Endothelial cell of umbilical vein (primary cell): ENCODE data around the gene RPS6KA1. TPM values are rescaled to one million over a fixed set of nuclear protein-coding genes. Genes with fewer than 3 reads are reported as not detected.

Experiments
- BruUV-seq: library from RNA; stranded (reverse); fragments of 400-500 nt; replicated peaks from 2 replicates; lab custom pipeline; 2021; lab: Mats Ljungman, UMichigan
- CTCF ChIA-PET: fragments of 300-600, 350-600 bp; sonication (Branson Sonifier 250); formaldehyde crosslinking; loops from one replicate; lab custom pipeline; 2021; ENCODE audit warnings: antibody characterized with exemption, inconsistent platforms; lab: Charles Lee
- POLR2A ChIA-PET: fragments of 300-600, 350-600 bp; sonication (Branson Sonifier 250); formaldehyde crosslinking; loops from one replicate; lab custom pipeline; 2021; ENCODE audit warnings: antibody characterized with exemption, inconsistent platforms; lab: Charles Lee
- DNase-seq: peaks from one replicate; pipeline ENCODE4 v3.0.0-alpha.2; 2011; ENCODE audit warnings: low read depth, low spot score
- FAIRE-seq: peaks from 2 replicates; lab custom pipeline; 2011; peaks lifted over from hg19 to GRCh38; lab: Jason Lieb, UNC
- H2AFZ ChIP-seq: 2 replicates; pipeline ENCODE4 v1.6.0; 2012; ENCODE audit warnings: low read depth, low read length, control low read depth, inconsistent platforms
- H3K27ac ChIP-seq: 2 replicates; pipeline ENCODE4 v1.5.1; 2011; ENCODE audit warnings: low read depth, mild to moderate bottlenecking, control low read depth, low read length, moderate library complexity; ENCODE audit not compliant: insufficient read depth
- H3K27me3 ChIP-seq, 2 experiments: 2 replicates each; pipeline versions ENCODE4 v1.6.0 to v1.6.1; 2011; ENCODE audit warnings: low read length in 2 of 2, mixed read lengths in 1 of 2; ENCODE audit not compliant: control insufficient read depth in 2 of 2, insufficient read depth in 2 of 2
- H3K36me3 ChIP-seq, 2 experiments: 2 replicates in 1 of 2; 3 replicates in 1 of 2; pipeline ENCODE4 v1.5.1; 2011; ENCODE audit warnings: low read length in 2 of 2, mild to moderate bottlenecking in 1 of 2, moderate library complexity in 1 of 2; ENCODE audit not compliant: control insufficient read depth in 2 of 2, insufficient read depth in 2 of 2; ENCODE audit errors: extremely low read depth in 1 of 2
- H3K4me1 ChIP-seq: 3 replicates; pipeline ENCODE4 v1.5.1; 2011; ENCODE audit warnings: mild to moderate bottlenecking, low read length; ENCODE audit not compliant: control insufficient read depth, insufficient read depth; ENCODE audit errors: extremely low read depth
- H3K4me2 ChIP-seq: 2 replicates; pipeline ENCODE4 v1.6.1; 2011; ENCODE audit warnings: low read length, control low read depth, mixed read lengths; ENCODE audit not compliant: insufficient read depth
- H3K4me3 ChIP-seq, 3 experiments: fragments of 200-600 bp in 1 of 3; sonication (generic), shearing (Covaris generic) in 1 of 3; replicated peaks in 1 of 3; 2 replicates each; pipeline ENCODE4 v1.5.1; 2011 to 2016; ENCODE audit warnings: control low read depth in 3 of 3, low read length in 3 of 3, mild to moderate bottlenecking in 2 of 3, inconsistent platforms in 1 of 3, low read depth in 1 of 3, moderate library complexity in 1 of 3; ENCODE audit not compliant: insufficient read depth in 1 of 3
- H3K79me2 ChIP-seq: 2 replicates; pipeline ENCODE4 v1.6.0; 2012; ENCODE audit warnings: low read length, inconsistent platforms; ENCODE audit not compliant: control insufficient read depth, insufficient read depth
- H3K9ac ChIP-seq: replicated peaks from 2 replicates; pipeline ENCODE3; 2011; ENCODE audit warnings: low read length, control low read depth; ENCODE audit not compliant: insufficient read depth; ENCODE audit errors: extremely low read depth
- H3K9me1 ChIP-seq: replicated peaks from 3 replicates; pipeline ENCODE4 v1.6.0; 2011; ENCODE audit warnings: mild to moderate bottlenecking, low read length; ENCODE audit not compliant: control insufficient read depth, insufficient read depth; ENCODE audit errors: extremely low read depth
- H3K9me3 ChIP-seq: replicated peaks from 2 replicates; pipeline ENCODE4 v1.5.1; 2012; ENCODE audit warnings: low read length, inconsistent platforms; ENCODE audit not compliant: control insufficient read depth, insufficient read depth
- H4K20me1 ChIP-seq: replicated peaks from 2 replicates; pipeline ENCODE3; 2011; ENCODE audit warnings: mild to moderate bottlenecking, low read length; ENCODE audit not compliant: control insufficient read depth, insufficient read depth; ENCODE audit errors: extremely low read depth
- EZH2 ChIP-seq: IDR thresholded peaks from 2 replicates; pipeline ENCODE4 v1.6.1; 2012; ENCODE audit warnings: borderline replicate concordance, low read depth, mild to moderate bottlenecking, moderate library complexity, low read length, inconsistent platforms; ENCODE audit not compliant: severe bottlenecking
- FOS ChIP-seq: IDR thresholded peaks from 2 replicates; pipeline ENCODE4 v1.6.1; 2011; ENCODE audit warnings: mild to moderate bottlenecking, low read length, moderate library complexity, borderline replicate concordance; ENCODE audit not compliant: insufficient read depth
- GATA2 ChIP-seq: IDR thresholded peaks from 2 replicates; pipeline ENCODE4 v1.7.0; 2011; ENCODE audit warnings: low read depth, mild to moderate bottlenecking, moderate library complexity, mixed read lengths, low read length; ENCODE audit not compliant: insufficient read length, insufficient read depth
- JUN ChIP-seq: IDR thresholded peaks from 2 replicates; pipeline ENCODE4 v1.6.1; 2011; ENCODE audit warnings: borderline replicate concordance, low read depth; ENCODE audit not compliant: insufficient read length, insufficient read depth
- MYC ChIP-seq: IDR thresholded peaks from one replicate; pipeline ENCODE4 v1.6.1; 2011; ENCODE audit warnings: mild to moderate bottlenecking, low read depth, low read length
- POLR2A ChIP-seq: IDR thresholded peaks from 2 replicates; pipeline ENCODE4 v1.6.1; 2012; ENCODE audit warnings: low read depth, mild to moderate bottlenecking, control low read depth, low read length
- POLR2AphosphoS5 ChIP-seq: IDR thresholded peaks from 2 replicates; pipeline ENCODE4 v1.6.1; 2012; ENCODE audit warnings: low read depth, mild to moderate bottlenecking, control low read depth, low read length, moderate library complexity; ENCODE audit not compliant: insufficient read depth
- dilution Hi-C: fragments of 300-500 bp; cut with MboI; formaldehyde crosslinking; loops from one replicate; pipeline ENCODE4 v1.15.0; 2019; ENCODE audit warnings: low sequenced_read_pairs; ENCODE audit not compliant: extremely low pct_ligation_motif_present
- intact Hi-C: fragments of 100-400 bp; cut with micrococcal nuclease; formaldehyde crosslinking; loops from one replicate; pipeline ENCODE4 v1.10.0; 2022
- polyA plus RNA-seq, 4 experiments: library from polyadenylated mRNA; depleted of rRNA in 3 of 4; stranded (reverse) in 3 of 4; unstranded in 1 of 4; fragments of >200 nt; gene quantifications; 2 replicates each; pipeline versions ENCODE4 v1.2.1 to v1.2.3, GENCODE V29; 2011 to 2012; ENCODE audit warnings: missing spikeins in 1 of 4
- total RNA-seq: library from RNA; stranded (reverse); gene quantifications from 2 replicates; pipeline ENCODE4 v1.2.3, GENCODE V29; 2021
- TF ChIP-seq, protein P1 (sequence below): IDR thresholded peaks from 2 replicates; pipeline ENCODE4 v1.6.1; 2011; ENCODE audit not compliant: insufficient read depth, insufficient read length
- TF ChIP-seq, protein P2 (sequence below), 2 donors: IDR thresholded peaks; 1 replicate in 1 of 2; 2 replicates in 1 of 2; pipeline ENCODE4 v1.5.1; 2011; ENCODE audit warnings: low read length in 2 of 2, mild to moderate bottlenecking in 2 of 2, moderate library complexity in 2 of 2, control low read depth in 1 of 2, inconsistent platforms in 1 of 2, low read depth in 1 of 2; ENCODE audit not compliant: insufficient read depth in 1 of 2; ENCODE audit errors: extremely low read depth in 1 of 2

Gene RPS6KA1
- total and polyA plus RNA-seq, 2 donors (not counting 3 experiments of a cell fraction or from before 2014, with no cell fraction given) = 6.7 to 15.5 TPM

DNA sequence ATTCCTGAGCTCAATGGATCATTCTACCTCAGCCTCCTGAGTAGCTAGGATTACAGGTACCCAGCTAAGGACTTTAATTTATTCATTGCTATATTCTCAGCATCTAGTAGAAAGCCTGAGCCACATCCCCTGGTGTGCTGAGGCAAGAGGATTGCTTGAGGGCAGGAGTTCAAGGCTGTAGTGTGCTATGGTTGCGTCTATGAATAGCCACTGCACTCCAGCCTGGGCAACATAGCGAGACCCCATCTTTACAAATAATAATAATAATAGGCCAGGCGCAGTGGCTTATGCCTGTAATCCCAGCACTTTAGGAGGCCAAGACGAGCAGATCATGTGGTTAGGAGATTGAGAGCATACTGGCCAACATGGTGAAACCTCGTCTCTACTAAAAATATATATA, 3.3 kb upstream of the RPS6KA1 start:
- TF ChIP-seq MYC (no peak), POLR2A (no peak), POLR2AphosphoS5 (no peak), JUN (no peak), FOS (no peak), GATA2 (no peak), EZH2 (no peak)
- TF ChIP-seq, protein P1, sequence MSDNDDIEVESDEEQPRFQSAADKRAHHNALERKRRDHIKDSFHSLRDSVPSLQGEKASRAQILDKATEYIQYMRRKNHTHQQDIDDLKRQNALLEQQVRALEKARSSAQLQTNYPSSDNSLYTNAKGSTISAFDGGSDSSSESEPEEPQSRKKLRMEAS = no peak
- TF ChIP-seq, protein P2, sequence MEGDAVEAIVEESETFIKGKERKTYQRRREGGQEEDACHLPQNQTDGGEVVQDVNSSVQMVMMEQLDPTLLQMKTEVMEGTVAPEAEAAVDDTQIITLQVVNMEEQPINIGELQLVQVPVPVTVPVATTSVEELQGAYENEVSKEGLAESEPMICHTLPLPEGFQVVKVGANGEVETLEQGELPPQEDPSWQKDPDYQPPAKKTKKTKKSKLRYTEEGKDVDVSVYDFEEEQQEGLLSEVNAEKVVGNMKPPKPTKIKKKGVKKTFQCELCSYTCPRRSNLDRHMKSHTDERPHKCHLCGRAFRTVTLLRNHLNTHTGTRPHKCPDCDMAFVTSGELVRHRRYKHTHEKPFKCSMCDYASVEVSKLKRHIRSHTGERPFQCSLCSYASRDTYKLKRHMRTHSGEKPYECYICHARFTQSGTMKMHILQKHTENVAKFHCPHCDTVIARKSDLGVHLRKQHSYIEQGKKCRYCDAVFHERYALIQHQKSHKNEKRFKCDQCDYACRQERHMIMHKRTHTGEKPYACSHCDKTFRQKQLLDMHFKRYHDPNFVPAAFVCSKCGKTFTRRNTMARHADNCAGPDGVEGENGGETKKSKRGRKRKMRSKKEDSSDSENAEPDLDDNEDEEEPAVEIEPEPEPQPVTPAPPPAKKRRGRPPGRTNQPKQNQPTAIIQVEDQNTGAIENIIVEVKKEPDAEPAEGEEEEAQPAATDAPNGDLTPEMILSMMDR (IDR thresholded peaks at IDR 0.05; ENCODE audit: extremely low read depth in 1 of 2, insufficient read depth in 1 of 2, low read depth in 1 of 2, low read length in 2 of 2) = no peak
- no TSS peak for BruUV-seq
- dilution Hi-C loops = no loop called here

More for the DNA sequence above, 3.3 kb upstream of the RPS6KA1 start:
- no peak overlapping the region for H2AFZ ChIP-seq
- CTCF ChIA-PET = no interaction called here
- H3K36me3 ChIP-seq = no peaks in the 10 kb centered on the region
- no peak for FAIRE-seq
- no peak overlapping the region for H3K27ac ChIP-seq
- H4K20me1 ChIP-seq = no peaks in the 10 kb centered on the region
- no peaks in the 10 kb centered on the region for H3K9me1 ChIP-seq
- no peak overlapping the region for H3K4me3 ChIP-seq
- DNase-seq = no peak
- peaks cover 10% of the 10 kb centered on the region for H3K4me1 ChIP-seq
- H3K9ac ChIP-seq = no peak overlapping the region
- no peak overlapping the region for H3K4me2 ChIP-seq
- no peaks in the 10 kb centered on the region for H3K9me3 ChIP-seq
- no peaks in the 10 kb centered on the region for H3K79me2 ChIP-seq
- intact Hi-C loops = no loop called here
- H3K27me3 ChIP-seq = peaks cover 3 to 6% of the 10 kb centered on the region in 2 experiments
- POLR2A ChIA-PET = no interaction called here
